HG03196 (cell line): ENCODE data around the gene SEPHS2.
"Not testable (repeated sequence)": the region's sequence is repeated elsewhere in the genome, so short reads cannot be mapped to it uniquely, and the experiment has no call there.

Experiments used
- ATAC-seq: cut with Tn5 transposase; IDR thresholded peaks from one replicate; pipeline ENCODE4 v1.9.1; 2021; ENCODE audit not compliant: unreplicated experiment

Gene SEPHS2

DNA sequence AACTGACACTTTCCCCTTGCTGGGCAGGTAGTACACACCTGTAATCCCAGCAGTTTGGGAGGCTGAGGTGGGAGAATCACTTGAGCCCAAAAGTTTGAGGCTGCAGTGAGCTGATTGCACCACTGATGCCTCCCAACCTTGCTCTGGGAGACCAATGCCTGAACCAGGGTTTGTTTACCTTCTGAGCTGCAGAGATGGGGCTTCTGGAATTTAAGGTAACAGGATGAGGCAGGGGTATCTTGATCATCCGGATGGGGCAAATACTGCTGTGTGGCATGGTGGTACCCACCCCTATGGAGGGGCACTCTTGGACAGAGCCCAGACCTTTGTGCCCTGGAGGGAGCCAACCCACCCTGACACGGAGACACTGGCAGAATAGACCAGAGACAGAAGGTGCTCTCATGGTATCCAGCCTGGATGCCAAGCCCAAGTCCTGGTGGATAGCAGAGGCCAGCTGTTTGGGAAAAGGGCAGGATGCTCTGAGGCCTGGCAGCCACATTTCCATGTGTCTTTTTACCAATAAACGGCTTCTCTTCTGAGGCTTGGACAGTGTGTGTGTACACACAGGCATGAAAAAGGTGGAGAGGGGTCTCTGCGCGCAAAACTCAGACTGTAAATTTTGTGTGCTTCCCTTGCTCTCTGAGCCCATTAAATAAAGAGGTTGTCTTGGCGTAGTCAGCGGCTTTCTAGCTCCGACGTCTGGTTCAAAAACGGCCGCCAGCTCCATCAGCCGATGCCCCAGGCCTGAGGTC, 46.1 kb downstream of the SEPHS2 start:
- ATAC-seq = no peak

DNA sequence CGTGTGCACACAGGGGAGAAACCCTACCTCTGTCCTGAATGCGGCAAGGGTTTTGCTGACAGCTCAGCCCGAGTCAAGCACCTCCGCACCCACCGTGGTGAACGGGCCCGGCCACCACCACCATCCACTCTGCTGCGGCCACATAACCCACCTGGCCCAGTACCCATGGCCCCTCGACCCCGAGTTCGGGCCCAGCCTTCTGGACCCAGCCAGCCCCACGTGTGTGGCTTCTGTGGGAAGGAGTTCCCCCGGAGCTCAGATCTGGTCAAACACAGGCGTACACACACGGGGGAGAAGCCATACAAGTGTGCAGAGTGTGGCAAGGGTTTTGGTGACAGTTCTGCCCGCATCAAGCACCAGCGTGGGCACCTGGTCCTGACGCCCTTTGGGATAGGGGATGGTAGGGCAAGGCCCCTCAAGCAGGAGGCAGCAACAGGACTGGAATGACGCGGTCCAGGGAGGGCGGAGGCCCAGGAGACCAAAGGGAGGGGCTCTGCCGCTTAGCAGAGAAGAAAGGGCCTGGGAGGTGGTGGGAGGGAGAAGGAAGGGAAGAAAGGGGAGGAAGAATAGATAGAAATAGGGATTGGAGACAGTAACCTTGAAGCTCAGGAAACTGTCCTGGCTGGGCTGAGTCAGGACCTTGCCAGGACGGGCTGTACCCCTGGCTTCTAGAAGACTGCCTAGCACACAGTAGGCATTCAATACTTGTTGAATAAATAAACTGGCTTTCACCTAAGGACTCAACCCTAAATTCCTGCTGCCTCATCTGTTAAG, 46.8 kb downstream of the SEPHS2 start:
- no peak for ATAC-seq

DNA sequence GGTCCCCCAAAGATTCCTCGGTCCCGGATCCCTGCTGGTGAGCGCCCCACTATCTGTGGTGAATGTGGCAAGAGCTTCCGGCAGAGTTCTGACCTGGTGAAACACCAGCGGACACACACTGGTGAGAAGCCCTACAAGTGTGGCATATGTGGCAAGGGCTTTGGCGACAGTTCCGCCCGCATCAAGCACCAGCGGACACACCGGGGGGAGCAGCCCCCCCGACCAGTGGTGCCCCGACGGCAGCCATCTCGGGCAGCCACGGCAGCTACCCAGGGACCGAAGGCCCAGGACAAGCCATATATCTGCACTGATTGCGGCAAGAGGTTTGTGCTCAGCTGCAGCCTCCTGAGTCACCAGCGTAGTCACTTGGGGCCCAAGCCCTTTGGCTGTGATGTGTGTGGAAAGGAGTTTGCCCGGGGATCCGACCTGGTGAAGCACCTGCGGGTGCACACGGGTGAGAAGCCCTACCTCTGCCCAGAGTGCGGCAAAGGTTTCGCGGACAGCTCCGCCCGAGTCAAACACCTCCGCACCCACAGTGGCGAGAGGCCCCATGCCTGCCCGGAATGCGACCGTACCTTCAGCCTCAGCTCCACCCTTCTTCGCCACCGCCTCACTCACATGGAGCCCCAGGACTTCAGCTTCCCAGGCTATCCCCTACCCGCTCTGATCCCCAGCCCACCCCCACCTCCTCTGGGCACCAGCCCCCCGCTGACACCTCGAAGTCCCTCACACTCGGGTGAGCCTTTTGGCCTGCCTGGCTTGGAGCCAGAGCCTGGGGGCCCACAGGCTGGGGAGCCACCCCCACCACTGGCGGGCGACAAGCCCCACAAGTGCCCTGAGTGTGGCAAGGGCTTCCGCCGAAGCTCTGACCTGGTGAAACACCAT, 47.7 kb downstream of the SEPHS2 start:
- no peak for ATAC-seq

DNA sequence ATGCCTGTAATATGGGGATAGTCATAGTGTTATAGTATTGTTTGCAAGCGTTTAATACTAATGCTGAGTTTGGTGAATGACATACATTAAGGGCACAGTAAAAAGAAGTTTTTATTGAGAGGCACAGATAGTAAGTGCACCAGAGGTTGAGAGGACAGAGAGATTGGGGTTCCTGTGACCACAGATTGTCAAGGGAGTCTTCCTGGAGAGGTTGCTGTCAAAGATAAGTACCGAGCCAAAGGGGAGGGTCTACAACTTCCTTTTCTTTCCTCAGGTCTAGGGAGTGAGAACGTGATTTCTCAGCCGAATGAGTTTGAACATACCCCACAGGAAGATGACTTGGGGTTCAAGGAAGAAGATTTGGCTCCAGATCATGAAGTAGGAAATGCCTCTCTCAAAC, 48.6 kb downstream of the SEPHS2 start:
- ATAC-seq = no peak

DNA sequence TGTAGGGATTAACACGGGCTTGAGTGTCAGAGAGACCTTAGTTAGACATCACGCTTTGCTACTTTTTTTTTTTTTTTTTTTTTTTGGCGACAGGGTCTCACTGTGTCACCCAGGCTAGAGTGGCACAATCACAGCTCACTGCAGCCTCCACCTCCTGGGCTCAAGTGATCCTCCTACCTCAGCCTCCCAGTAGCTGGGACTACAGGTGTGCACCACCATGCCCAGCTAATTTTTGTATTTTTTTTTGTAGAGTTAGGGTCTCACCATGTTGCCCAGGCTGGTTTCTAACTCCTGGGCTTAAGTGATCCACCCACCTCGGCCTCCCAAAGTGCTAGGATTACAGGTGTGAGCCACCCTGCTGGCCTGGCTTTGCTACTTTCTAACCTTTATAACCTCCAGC, 49.0 kb downstream of the SEPHS2 start:
- not testable (repeated sequence) for ATAC-seq

DNA sequence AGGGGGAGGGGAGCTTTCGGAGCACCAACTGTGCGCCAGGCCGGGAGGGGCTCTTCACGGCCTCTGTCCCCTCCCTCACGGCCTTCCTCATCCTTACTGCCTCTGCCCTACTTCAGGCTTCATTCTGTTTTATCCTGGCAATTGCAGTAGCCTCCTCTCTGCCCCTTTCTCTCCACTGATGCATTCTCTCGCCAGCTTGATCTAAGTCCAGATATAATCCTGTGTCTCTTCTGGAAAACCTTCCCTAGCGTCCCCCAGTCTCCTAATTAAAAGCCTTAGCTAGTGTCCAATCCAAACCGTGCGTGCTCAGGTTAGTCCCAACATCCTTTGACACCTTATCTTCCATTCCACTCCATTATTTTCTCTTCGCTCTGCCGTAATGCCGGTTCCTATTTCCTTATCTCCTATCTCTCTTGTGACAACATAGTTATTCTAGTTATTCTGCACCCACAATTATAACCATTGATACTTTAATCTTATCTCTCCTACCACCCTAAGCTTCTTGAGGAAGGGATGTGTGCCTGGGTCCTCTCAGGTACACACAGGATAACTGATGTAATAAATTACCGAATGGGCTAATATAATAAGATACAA, 49.6 kb downstream of the SEPHS2 start:
- ATAC-seq = peak; percentile 11

DNA sequence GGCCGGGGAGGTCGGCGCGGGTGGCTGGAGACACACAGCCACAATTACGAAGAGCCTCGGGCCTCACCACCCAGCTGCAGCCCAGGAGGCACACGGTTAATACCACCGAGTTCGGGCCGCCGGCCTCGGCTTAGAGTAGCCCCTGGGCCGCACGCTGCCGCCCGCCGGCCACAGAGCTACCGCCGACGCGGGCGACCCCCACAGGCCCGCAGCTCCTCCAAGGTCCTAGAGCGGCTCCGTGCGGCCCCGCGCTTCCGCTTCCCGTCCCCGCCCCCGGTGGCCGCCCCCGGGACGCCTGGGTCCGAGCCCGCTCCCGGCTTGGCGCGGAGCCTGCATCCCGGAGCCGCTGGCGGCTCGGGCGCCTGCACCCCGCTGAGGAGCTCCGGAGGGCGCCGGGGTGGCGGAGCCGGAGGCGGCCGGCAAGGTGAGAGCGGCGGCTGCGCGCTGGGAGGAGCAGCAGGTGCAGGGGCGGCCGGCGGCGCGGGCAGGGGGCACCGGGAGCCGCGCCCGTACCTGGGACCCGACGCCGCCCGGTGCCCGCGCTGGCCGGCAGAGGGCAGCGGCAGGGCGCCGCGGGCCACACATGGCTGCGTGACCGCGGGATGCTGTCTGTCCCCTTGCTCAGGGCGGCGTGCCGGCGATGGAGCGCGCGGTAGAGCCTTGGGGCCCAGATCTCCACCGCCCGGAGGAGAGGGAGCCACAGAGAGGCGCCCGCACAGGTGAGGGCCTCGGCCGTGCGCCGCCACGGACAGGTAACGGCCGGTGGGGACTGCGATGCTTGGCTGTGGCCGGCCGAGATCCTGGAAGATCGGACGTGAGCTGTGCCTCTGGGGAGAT, 50.3 kb downstream of the SEPHS2 start, which contains the start of gene ZNF48:
TSS of gene ZNF48 (plus strand) at position 266 of the 837 bp plus-strand sequence. CDS start at position 641, 375 bp downstream.
- ATAC-seq = peak; percentile 55

DNA sequence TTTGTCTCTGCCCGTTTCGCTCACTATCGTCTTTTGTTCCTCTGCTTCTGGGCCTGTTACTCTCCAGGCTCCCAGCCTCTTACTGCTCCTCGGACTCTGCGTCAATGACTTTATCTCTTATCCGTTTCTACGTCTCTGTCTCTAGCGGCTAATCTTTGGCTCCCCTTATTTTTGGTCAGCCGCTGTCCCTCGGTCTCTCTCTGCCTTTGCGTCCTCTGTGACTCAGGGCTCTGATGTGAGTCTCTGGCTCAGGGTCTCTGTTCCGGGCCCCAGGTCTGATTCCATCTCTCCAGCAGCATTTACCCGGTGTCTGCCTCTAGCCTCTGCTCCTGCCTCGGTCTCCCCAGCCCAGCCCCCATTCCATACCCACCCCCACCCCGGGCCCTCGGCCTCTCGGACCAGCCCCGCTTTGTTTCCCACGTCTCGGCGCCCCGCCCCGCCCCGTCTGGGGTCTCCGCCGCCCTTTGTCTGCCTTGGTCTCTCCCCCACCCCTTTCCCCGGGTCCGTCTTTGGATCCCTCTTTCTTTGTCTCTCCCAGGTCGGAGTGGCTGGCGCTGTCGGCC, 51.0 kb downstream of the SEPHS2 start:
- ATAC-seq = no peak
